WTC11 (cell line): ENCODE results near the gene CD2AP.

Experiments used
- ARID4B ChIP-seq: sonication (generic); formaldehyde crosslinking; IDR thresholded peaks from 2 replicates; pipeline ENCODE4 v1.8.0; 2023; ENCODE audit warnings: missing genetic modification reagents, mild to moderate bottlenecking, borderline replicate concordance
- CREM ChIP-seq: sonication (generic); formaldehyde crosslinking; IDR thresholded peaks from 2 replicates; pipeline ENCODE4 v1.8.1; 2022; ENCODE audit warnings: mild to moderate bottlenecking, missing genetic modification reagents, moderate library complexity
- CTCF ChIP-seq: fragments of 200-600 bp; IDR thresholded peaks from 2 replicates; pipeline ENCODE4 v1.8.0; 2022; ENCODE audit warnings: antibody characterized with exemption
- NFYB ChIP-seq: sonication (generic); formaldehyde crosslinking; conservative IDR thresholded peaks from 2 replicates; pipeline ENCODE4 v1.8.0; 2022; ENCODE audit warnings: low read depth, missing genetic modification reagents

- TF ChIP-seq CREM (no peak), NFYB (CRISPR knock-in tag) (no peak), ARID4B (no peak), CTCF (no peak)
These were observed 170.4 kb downstream of the CD2AP start for GRCh38 chr6:47648031-47648430.
